ENCODE measurements around the gene SDF4.

GRCh38 chr1:1167841-1168450, 63.9 kb downstream of the SDF4 start:
- TF ChIP-seq CTCF (IDR thresholded peaks at IDR 0.05; ENCODE audit: low read length): no peak
- TF ChIP-seq EZH2 (IDR thresholded peaks at IDR 0.05; ENCODE audit: borderline replicate concordance, low read length): no peak

Data from OCI-LY1 (cell line).